SKM-1 treated with dmso at 0.1 percent for 144 hours (cell line): ENCODE data around the gene TBC1D7.

Experiments used
- DNase-seq: peaks from one replicate; lab custom pipeline; 2025; ENCODE audit not compliant: unreplicated experiment; lab: John Stamatoyannopoulos, UW

The TBC1D7 gene

DNA sequence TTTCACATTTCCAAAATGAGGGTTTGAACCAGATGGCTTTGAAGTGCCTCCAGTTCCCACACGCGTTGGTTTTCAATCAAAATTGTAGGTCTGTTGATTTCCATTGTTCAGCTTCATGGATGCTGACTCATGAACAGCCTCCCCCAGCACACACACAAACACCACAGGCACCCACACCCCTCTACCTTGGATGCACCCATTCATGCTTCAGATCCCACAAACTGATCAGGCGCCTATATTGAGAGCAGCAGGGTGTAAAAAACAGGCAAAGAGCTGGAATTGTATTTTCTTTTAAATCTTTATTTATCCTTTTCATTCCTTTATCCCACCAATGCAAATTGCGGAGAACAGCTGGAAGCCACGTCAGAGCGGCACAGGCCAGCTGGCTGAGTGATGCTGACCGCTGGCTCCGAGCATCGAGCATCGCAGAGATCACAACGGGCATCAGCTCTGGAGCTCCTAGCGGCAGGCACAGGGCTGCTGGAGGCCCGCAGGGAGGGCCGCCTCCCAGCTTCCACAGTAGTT, 29.3 kb upstream of the TBC1D7 start:
- no peak for DNase-seq

DNA sequence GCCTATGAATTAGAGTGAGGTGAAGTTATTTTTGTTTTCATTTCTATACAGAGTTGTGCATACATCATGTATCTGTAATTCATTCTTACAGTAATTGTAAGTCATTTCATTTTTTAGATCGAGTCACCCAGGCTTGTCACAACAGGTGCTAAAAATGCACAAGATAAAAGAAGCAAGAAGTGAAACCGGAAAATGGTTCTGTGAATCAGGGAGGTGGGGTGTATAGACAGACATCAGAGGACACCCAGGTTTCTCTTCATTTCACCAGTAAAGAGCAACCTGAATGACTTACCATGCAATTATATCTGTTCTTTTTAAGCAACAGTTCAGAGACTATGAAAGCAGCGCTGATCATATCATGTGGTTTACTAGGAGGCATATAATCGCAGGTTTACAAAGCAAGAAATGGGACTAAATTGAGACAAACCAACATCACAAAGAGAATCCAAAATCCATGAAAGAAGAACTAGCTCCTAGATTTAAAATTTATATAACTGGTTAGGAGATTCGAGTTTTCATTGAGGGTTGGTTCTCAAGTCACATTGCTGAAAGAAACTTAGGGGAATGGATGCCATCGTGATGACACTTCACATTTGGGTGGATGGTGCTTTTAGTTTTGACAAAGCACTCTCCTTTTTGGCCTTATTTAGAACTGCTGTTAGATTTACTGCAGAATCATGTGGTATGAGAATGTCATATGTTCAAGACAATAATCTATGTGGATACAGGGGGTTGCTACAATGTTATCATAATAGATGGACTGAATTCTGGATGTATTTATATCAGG, 27.9 kb upstream of the TBC1D7 start:
- DNase-seq: peak; percentile 22

DNA sequence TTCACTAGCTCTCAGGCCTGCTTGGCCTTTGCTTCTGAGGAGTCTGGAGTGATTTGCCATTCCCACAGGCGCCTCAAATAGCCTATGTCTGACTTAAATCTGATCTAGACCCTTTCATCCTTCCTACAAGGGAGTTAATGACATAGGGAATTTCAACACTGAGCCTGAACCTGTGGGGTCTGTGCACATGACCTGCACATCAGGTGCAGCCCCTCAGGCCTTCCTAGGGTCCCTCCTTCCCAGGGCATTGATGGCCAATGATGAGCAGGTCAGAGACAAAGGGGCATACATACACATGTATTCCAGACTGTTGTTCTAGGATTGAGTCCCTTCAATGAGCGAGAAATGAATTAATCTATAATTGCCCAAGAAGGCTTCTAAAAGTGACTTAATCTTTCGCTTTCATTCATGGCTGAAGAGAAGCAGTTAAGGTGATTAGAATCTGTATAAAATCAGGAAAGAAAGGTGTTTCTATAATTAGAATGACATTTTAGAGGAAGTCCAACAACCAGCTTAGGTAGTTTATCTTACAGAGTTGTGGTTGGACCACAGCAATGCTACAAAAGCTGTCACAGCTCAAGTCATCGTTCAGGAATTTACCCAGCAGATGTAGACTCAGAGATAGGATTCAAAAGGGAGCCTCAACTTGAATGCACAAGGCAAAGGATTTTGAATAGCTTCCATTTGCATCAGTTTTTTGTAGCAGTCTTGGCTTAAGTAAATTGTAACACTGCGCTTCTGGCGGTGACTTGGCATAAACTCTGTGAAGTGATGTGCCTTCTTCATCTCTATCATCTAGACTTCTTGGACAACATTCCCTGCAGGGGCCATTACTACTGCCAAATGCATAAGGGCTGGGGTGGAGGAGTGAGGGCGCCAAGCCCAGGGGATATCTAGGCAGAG, 27.0 kb upstream of the TBC1D7 start:
- peak; percentile 58 for DNase-seq

DNA sequence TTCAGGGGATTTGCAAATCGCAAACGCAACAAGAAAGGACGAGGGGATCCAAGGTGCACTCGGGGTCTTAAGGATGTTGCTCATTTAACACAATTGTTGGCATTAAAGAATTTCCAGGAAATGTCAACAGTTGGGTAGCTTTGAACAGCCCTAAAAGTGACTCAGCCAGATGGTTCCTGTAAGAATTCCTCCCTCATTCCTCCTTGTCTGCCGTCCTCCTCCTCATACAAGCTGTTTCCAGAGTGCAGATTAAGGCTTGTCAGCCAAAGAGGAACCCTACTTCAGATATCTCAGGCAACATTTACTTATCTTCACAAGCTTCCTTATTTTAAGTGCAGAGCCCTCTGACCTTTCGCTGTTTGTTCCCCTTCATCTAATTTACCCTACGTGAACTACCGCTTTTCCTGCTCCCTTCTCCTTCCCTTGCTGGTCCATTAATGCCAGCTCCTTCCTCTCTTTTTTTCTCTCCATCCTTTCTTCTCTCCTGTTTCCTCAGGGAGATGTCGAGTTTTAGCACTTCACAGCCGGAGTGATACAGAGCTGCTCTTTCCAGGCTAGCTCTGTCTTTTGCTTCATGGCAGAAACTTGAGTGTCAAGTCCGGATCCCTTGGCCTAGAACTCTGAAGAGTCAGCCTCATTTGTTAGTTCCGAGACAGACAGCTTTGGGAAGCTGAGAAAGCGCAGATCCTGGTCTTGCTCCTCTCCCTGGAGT, 26.1 kb upstream of the TBC1D7 start:
- peak; percentile 97 for DNase-seq

DNA sequence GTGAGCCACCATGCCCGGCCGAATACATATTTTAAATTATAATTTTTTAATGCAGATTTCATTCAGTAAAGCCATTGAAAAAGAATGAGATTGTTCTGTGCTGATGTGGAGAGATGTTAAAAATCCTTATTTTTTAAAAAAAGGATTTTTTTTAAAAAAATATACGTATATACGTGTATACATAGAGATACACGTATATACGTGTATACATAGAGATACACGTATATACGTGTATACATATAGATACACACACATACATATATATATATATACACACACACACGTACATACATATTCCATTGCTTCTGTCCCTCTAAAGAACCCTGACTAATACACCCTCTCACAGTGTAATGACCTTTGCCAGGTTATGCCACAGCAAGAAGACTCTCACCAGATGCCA, 23.8 kb upstream of the TBC1D7 start:
- no peak for DNase-seq

DNA sequence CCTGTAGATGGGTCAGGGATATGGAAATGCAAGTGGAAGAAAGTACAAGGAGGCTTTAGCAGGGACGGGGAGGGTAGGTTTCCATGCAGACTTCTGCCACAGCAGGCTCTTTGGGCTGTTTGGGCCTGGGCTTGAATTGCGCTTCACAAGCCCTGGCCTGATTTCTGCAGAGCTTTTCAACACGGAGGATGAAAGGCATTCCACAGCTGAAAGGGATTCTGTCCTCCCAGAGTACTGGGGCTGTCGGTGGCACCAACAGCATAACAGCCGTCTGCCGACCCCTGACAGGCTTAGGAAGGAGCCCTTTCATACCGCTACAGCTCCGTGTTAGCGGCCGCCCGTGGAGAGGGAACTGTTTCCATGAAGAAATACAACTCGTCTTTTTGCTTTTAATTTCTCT, 22.9 kb upstream of the TBC1D7 start:
- no peak for DNase-seq

DNA sequence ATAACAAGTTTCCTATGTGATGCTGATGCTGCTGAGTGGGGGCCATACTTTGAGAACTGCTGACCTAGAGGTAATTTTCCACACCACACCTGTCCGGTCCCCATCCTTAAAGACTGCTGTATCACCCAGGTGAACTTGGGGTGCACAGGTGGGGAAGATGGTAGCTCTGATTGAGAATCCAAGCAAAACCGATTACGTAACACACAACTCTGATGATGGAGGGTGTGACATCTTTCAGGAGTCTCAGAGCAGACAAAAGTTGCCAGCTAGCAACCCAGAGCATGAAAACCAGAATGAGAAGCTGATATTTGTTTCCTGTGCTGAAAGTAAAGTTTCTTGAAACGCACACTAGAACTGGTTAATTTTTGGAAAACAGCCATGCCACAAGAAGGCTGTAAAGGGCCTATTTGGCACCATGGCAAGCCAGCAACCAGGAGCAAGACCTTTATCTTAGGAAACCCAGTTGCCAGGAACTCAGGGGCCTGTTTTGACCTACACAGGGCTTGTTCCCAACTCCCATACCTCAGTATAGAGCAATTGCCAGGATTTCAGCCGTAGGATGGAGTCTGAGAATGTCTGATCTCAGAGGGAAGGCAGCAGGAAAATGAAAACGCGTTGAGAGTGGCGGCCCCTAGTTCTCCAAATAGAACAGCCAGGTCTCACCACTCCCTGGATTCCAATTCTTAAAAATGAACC, 21.6 kb upstream of the TBC1D7 start:
- DNase-seq: no peak

DNA sequence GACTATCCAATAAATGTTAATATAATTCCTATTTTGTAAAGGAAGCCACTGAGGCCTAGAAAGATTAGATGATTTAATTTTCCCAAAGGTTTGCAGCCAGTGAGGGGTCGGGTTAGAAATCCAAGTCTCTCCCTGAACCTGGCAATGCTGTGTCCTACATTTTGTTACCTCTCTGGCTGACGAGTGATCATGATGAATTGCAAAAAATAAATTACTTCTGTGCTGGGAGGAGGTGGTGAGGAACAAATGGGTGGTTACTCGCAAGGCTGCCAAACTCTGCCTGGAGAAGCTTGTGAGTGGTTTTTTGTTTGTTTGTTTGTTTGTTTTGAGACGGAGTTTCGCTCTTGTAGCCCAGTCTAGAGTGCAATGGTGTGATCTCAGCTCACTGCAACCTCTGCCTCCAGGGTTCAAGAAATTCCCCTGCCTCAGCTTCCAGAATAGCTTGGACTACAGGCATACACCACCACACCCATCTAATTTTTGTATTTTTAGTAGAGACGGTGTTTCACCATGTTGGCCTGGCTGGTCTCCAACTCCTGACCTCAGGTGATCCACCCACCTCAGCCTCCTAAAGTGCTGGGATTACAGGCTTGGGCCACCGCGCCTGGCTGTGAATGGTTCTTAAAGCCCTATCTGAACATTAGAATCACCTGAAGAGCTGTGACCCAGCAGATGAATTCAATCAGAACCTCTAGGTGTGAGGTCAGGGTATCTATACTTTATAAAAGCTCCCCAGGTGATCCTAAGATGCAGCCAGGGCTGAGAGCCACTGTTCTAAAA, 20.2 kb upstream of the TBC1D7 start:
- DNase-seq: no peak

DNA sequence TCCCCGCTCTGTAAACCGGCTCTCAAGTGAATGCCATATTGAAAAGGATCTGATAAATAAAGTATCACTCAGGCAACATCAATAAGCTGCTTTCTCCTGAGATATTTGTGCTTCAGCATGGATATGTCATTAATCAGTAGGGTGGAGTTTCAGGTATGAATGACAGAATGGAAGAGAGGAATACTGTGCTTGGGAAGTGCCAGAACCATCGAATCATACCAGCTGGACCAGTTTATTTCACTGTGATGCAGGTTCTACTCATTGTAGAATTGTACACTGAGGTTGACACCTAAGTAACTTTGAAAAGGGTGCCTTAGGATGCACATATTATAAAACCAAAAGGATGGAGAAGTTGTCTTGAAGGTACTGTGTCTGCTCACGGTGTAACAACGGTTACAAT, 17.9 kb upstream of the TBC1D7 start:
- no peak for DNase-seq

DNA sequence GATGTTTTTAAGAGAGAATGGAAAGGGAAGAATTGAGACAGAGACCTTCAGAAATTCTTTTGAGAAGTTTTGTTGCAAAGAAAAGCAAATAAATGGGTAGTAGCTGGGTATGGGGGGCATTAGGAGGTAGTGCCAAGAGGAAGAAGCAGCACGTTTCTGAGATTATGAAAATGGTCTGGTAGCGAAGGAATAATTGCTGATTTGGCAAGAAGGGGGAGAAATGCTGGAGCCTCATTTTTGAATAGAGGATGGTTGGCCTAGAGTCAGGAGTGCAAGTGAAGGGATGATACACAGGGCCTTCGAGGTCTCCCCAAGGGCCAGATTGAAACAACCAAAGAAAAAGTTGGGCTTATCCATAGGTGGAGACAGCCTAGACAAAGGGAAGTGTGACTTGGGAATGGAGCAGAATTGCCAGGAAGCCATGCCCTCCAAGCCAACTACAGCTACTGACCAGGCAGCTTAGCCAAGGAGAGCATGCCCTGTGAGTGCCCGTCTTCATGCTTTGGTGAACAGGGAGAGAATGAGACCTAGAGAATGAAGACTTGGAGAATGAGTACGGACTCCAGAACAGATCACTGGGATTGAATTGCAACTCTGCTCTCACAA, 14.2 kb upstream of the TBC1D7 start:
- no peak for DNase-seq

DNA sequence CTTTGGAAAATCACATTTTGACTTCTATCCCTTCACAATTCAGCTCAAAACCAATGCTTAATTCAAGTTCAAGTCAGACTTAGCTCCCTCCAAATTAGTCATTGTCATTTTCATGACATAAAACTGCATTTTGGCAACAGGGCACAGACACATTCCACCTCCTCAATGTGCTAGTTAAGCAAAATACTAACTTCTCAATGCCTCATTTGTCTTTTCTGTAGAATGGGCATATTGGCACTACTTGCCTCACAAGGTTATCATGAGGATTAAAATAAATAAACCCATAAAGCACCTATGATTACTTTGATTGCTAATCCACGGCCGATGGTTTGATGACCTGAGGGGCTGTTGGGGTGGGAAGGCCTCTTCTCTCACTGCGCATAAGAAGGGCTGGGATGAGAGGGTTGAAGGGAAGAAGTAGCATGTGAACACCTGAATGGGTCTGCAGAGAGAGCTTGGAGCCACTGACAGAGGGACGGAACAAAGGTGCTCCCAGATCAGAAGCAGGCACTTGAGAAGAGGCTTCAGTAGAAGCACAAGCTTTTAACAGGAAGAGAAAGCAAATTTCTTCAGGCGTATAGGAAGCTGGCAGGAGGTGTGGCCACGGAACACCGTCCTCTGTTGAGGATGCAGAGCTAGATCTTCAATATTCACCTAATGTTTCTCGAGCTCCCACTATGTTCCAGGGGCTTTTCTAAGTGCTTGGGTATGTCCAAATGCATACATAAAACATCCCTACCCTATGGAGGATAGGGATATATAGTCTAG, 11.7 kb upstream of the TBC1D7 start:
- DNase-seq: no peak

DNA sequence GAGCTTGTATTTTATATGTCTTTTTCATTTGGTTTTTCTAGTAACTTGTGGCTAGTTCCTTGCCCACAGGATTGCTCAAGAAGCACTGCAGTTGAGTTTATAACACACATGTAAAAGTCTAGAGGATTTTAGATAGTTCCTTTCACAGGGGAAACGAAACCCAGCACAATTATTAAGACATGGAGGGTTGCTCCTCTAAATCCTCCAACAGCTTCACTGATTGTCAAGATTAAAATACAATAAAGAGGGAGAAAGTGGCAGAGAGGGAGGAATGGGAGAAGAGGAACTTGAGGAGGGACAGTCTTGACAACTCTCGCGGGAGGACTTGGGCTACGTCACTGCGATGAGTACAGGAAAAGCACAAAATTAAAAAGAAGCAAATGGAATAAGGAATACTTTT, 9.7 kb upstream of the TBC1D7 start:
- DNase-seq: peak; percentile 69

DNA sequence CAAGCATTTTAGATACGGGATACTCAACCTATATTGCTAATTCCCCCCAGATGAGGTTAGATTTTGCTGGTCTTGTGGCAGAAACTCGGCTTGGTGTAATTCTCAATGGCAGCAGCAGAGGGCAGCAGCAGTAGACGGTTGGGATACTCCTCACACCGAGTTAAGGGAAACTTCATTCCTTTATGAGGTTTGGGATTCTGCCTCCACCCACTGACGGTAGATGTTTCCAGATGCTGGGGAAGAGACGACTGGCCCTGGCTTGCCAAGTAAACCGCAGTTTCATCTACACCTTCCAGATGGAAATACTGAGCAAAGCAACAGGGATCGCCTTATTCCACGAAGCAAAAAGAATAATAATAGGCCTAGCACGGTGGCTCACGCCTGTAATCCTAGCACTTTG, 8.2 kb upstream of the TBC1D7 start:
- peak; percentile 69 for DNase-seq

DNA sequence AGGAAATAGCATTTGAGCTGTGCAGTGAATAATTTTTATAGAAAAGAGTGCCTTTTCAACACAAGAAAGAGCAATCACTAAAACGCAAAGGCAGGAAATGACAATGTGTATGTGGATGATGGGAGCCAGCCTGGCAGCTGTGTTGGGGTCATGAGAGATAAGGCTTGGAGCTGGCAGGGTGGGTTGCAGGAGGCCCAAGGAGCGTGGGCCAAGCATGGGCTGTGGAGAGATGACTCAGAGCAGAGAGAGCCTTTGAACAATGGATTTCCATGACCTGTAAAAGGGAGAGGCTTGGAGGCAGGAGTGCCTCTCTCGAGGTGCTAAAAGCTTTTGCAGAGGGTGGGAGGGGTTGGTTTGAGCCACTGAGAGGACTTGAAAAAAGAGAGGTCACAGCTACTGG, 6.6 kb upstream of the TBC1D7 start:
- DNase-seq: no peak

DNA sequence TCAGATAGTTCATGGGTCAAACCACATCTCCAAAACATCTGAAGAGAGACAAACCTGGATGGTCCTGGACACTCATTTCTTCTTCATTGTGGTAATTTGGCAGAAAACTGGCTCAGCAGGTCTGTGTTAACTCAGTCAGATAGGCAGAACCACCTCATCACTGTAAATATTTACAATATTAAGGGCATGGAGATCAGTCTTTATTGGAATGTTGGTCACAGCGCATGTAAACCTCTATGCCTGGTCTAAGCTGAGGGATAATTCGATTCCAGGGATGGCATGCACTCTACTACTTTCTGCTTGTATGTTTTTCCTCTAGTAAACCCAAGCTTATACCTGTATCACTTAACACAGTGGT, 4.0 kb upstream of the TBC1D7 start:
- DNase-seq: no peak

DNA sequence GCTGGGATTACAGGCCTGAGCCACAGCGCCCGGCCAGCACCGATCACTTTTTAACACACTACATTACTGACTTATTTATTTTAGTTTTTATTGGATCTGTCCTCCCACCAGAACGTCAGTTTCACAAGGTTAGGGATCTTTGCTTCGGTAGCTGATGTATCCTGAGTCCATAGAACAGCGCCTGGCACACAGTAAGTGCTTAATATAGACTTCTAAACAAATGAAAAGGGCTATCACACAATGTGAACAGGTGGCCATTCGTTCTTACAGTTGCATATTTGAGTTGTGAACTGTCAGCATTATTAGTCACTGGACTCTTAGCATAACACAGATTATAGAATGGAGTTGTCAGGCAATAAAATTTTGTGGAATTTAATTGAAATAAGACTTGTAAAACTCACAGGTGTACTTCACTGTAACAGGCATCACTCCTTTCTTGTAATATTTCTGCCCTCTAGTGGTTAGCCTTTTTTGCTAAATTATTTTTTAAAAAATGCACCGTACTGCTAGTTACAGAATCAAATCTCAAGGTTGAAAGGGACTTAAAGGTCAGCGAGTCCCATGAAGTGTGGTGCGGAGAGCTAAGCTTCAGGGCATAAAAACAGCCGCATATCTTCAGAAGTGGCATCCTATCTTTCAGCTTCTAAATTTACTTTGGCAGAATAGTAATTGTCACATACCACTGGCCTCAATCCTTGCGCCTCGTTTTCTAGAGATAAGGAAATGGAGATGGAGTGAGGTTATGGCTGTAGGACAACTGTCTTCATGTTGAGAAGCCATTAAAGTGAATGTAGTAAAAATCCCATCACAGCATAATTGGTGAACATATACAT, 3.4 kb upstream of the TBC1D7 start:
- peak; percentile 54 for DNase-seq

DNA sequence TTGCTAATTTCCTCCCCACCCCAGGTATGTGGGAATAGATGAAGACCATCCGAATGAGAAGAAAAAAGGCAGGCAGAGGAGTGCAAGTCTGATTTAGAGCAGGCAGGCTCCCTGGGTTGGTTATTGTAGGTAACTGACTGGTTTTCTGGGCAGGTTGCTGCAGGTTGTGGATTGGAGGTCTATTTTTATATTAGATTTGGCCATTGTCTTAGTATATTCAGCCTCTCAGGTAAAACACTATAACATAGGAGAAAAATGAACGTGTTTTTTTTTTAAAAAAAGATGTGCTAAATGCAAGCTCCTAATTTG, 492 bp upstream of the TBC1D7 start:
- no peak for DNase-seq

DNA sequence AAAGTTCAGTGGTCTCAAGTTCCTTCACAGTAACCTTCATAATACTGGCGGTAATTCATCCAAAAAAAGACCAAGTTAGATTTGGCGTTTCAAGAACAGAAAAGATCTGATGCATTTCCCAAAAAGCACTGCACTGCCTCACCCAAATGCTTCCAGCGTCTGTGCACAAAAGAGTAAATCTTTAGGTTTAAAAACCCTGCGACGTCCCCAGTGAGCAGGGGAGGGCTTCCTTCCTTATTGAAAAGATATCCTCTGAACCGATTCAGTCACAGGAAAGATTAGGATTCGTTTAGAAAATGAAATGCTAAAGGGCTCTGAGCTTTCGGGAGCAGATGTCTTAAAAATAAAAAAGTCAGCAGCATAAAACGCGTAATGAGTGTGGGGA, 654 bp downstream of the TBC1D7 start:
- no peak for DNase-seq
